ENCODE results near the gene VPS37B.

Gene VPS37B

DNA sequence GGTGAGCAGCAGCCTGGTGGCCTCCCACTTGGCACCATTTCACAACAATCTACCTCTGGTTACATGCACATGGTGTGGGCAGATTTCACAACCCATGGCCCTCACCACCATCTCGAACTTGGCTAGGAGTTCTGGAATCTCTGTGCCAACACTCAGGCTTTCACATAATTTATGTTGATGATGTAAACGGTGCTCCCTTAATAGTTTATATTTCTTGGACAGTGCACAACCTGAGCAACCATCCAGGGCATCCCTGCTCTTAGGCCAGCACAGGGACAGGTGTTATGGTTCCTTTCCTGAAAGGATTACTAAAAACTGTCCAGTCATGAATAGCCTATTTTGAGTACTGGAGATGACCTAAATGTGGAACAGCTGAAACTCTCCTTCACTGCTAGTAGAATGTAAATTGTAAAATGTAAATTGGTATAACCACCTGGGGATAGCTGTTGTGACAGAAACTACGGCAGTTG is 41.7 kb upstream of the VPS37B start:
- no peak for DNase-seq (ENCODE audit: low read depth, low spot score)
- TF ChIP-seq, protein P1, sequence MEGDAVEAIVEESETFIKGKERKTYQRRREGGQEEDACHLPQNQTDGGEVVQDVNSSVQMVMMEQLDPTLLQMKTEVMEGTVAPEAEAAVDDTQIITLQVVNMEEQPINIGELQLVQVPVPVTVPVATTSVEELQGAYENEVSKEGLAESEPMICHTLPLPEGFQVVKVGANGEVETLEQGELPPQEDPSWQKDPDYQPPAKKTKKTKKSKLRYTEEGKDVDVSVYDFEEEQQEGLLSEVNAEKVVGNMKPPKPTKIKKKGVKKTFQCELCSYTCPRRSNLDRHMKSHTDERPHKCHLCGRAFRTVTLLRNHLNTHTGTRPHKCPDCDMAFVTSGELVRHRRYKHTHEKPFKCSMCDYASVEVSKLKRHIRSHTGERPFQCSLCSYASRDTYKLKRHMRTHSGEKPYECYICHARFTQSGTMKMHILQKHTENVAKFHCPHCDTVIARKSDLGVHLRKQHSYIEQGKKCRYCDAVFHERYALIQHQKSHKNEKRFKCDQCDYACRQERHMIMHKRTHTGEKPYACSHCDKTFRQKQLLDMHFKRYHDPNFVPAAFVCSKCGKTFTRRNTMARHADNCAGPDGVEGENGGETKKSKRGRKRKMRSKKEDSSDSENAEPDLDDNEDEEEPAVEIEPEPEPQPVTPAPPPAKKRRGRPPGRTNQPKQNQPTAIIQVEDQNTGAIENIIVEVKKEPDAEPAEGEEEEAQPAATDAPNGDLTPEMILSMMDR (IDR thresholded peaks at IDR 0.05; ENCODE audit: low read depth, low read length), result no peak
- no peak overlapping the region for H3K4me3 ChIP-seq (ENCODE audit: low read depth, low read length)
- in situ Hi-C loops (cut with HindIII; ENCODE audit: low sequenced_read_pairs), result no loop called here

DNA sequence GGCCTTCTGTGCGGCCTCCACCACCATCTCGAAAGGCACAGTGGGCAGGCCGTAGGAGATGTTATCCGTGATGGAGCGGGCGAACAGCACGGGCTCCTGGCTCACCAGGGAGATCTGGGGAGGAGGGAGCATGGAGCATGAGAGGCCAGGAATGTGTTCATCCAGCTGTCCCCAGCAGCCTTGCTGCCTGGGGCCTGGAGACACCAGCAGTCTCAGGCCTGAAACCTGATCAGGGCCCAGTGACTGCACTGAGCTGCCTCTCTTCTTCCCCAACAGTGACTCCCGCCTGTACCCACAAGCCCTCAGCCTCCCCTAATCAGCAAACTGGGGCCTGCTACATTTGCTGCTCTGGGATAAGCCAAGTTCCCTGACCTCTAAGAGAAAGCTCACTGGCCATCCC is 39.4 kb upstream of the VPS37B start:
- no peak overlapping the region for H3K4me3 ChIP-seq (ENCODE audit: low read depth, low read length)
- TF ChIP-seq, protein P1 (IDR thresholded peaks at IDR 0.05; ENCODE audit: low read depth, low read length), result no peak
- in situ Hi-C loops (cut with HindIII; ENCODE audit: low sequenced_read_pairs), result no loop called here
- DNase-seq (ENCODE audit: low read depth, low spot score), result no peak

DNA sequence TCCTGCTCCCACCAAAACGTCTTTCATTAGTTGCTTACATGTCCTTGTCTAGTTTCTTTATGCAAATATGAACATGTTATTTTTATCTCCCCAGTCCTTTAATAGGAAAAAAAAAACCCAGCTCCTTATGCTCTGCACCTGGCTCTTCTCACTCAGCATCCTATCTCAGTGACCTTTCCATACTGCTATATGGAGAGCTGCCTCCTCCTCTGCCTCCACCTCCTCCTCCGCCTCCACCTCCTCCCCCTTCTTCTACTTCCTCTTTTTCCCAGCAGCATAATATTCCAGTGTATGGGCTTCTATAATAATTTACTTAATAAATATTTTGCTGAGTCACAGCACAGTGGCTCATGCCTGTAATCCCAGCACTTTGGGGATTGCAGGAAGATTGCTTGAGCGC is 38.8 kb upstream of the VPS37B start:
- no peak for DNase-seq (ENCODE audit: low read depth, low spot score)
- in situ Hi-C loops (cut with HindIII; ENCODE audit: low sequenced_read_pairs), result no loop called here
- TF ChIP-seq, protein P1 (IDR thresholded peaks at IDR 0.05; ENCODE audit: low read depth, low read length), result no peak
- H3K4me3 ChIP-seq (ENCODE audit: low read depth, low read length), result no peak overlapping the region

DNA sequence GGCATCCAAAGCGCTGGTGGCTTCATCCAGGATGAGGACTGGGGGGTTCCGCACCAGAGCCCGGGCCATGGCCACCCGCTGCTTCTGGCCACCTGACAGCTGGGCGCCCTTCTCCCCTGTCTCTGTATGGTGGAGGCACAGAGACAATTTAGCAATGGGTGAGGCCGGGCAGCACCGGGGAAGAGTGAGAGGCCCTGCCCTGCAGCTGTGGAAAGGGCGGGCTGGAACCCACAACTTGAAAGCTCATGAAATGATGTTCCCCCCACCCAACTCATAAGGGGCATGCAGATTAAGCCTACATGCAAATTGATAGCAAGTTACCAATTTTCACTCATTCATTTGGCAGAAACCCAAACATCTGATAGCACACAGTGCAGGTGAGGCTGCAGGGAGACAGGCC is 36.3 kb upstream of the VPS37B start:
- in situ Hi-C loops (cut with HindIII; ENCODE audit: low sequenced_read_pairs), result no loop called here
- H3K4me3 ChIP-seq (ENCODE audit: low read depth, low read length), result no peak overlapping the region
- no peak for DNase-seq (ENCODE audit: low read depth, low spot score)
- TF ChIP-seq, protein P1 (IDR thresholded peaks at IDR 0.05; ENCODE audit: low read depth, low read length), result no peak

GRCh38 chr12:122929812-122930211 is 33.9 kb upstream of the VPS37B start:
- in situ Hi-C loops (cut with HindIII; ENCODE audit: low sequenced_read_pairs), result no loop called here
- no peak overlapping the region for H3K4me3 ChIP-seq (ENCODE audit: low read depth, low read length)
- no peak for DNase-seq (ENCODE audit: low read depth, low spot score)
- TF ChIP-seq, protein P1 (IDR thresholded peaks at IDR 0.05; ENCODE audit: low read depth, low read length), result no peak

- in situ Hi-C loops (cut with HindIII; ENCODE audit: low sequenced_read_pairs), result no loop called here
- DNase-seq (ENCODE audit: low read depth, low spot score), result no peak
- H3K4me3 ChIP-seq (ENCODE audit: low read depth, low read length), result no peak overlapping the region
- TF ChIP-seq, protein P1 (IDR thresholded peaks at IDR 0.05; ENCODE audit: low read depth, low read length), result no peak
Measured at GRCh38 chr12:122929148-122929538, 33.2 kb upstream of the VPS37B start.
